OCI-LY3 (cell line): ENCODE measurements around the gene NPFFR1.

ENCODE experiments used
- H2AFZ ChIP-seq: fragments of 200-600, 300-600 bp; shearing (Covaris generic); 2 replicates; pipeline ENCODE4 v1.6.0; 2014; ENCODE audit warnings: antibody characterized with exemption, low read depth, low read length
- H3K27ac ChIP-seq: fragments of 200-600, 300-600 bp; sonication (generic); 2 replicates; pipeline ENCODE4 v1.5.1; 2014; ENCODE audit warnings: mild to moderate bottlenecking, low read length, moderate library complexity, mixed read lengths
- H3K27me3 ChIP-seq: fragments of 200-600, 300-600 bp; sonication (generic); 2 replicates; pipeline ENCODE4 v1.6.1; 2014; ENCODE audit warnings: low read depth, low read length, mixed read lengths
- H3K36me3 ChIP-seq: fragments of 200-600, 300-600 bp; sonication (generic); replicated peaks from 2 replicates; pipeline ENCODE3; 2014; ENCODE audit warnings: low read depth, low read length, mixed read lengths
- H3K4me1 ChIP-seq: fragments of 300-600, 200-600 bp; sonication (generic); 2 replicates; pipeline ENCODE4 v1.6.1; 2014; ENCODE audit warnings: low read length, mixed read lengths
- H3K4me2 ChIP-seq: fragments of 200-600, 300-600 bp; sonication (generic); 2 replicates; pipeline ENCODE4 v1.6.1; 2014; ENCODE audit warnings: low read length, mixed read lengths
- H3K4me3 ChIP-seq: fragments of 300-600, 200-600 bp; sonication (generic); 2 replicates; pipeline ENCODE4 v1.5.1; 2014; ENCODE audit warnings: antibody characterized with exemption, mild to moderate bottlenecking, low read length, moderate library complexity
- H3K79me2 ChIP-seq: fragments of 300-600, 200-600 bp; shearing (Covaris generic); 2 replicates; pipeline ENCODE4 v1.6.1; 2014; ENCODE audit warnings: mild to moderate bottlenecking, low read length, mixed read lengths
- H3K9ac ChIP-seq: fragments of 300-600, 200-600 bp; shearing (Covaris generic); 2 replicates; pipeline ENCODE4 v1.6.0; 2014; ENCODE audit warnings: mild to moderate bottlenecking, low read length, moderate library complexity
- H3K9me3 ChIP-seq: fragments of 200-600, 300-600 bp; shearing (Covaris generic); 2 replicates; pipeline ENCODE4 v1.6.1; 2014; ENCODE audit warnings: low read length, mixed read lengths; ENCODE audit not compliant: insufficient read depth
- H4K20me1 ChIP-seq: fragments of 200-600, 300-600 bp; sonication (generic); 2 replicates; pipeline ENCODE4 v1.6.1; 2016; ENCODE audit warnings: low read length, mixed read lengths; ENCODE audit not compliant: insufficient read depth
- CTCF ChIP-seq: fragments of 200-600, 300-600 bp; sonication (generic); IDR thresholded peaks from 2 replicates; pipeline ENCODE4 v1.5.1; 2014; ENCODE audit warnings: antibody characterized with exemption, low read length, low read depth
- EZH2phosphoT487 ChIP-seq: fragments of 200-600 bp; shearing (Covaris generic); IDR thresholded peaks from 2 replicates; pipeline ENCODE4 v1.6.1; 2018; ENCODE audit warnings: antibody characterized with exemption, mixed run types, low read depth

The NPFFR1 gene

GRCh38 chr10:70221030-70221429 is 62.8 kb downstream of the NPFFR1 start:
- peaks cover 18% of the 10 kb centered on the region for H3K36me3 ChIP-seq
- no peaks in the 10 kb centered on the region for H3K9me3 ChIP-seq
- peak overlapping the region; percentile 8 for H3K4me3 ChIP-seq
- H3K27ac ChIP-seq: peak overlapping the region; percentile 53
- TF ChIP-seq CTCF (no peak), EZH2phosphoT487 (no peak)
- H3K27me3 ChIP-seq: no peaks in the 10 kb centered on the region
- peaks cover 56% of the 10 kb centered on the region for H3K79me2 ChIP-seq
- no peak overlapping the region for H2AFZ ChIP-seq
- no peaks in the 10 kb centered on the region for H4K20me1 ChIP-seq
- peaks cover 33% of the 10 kb centered on the region for H3K4me1 ChIP-seq
- H3K9ac ChIP-seq: no peak overlapping the region
- peak overlapping the region; percentile 50 for H3K4me2 ChIP-seq

DNA sequence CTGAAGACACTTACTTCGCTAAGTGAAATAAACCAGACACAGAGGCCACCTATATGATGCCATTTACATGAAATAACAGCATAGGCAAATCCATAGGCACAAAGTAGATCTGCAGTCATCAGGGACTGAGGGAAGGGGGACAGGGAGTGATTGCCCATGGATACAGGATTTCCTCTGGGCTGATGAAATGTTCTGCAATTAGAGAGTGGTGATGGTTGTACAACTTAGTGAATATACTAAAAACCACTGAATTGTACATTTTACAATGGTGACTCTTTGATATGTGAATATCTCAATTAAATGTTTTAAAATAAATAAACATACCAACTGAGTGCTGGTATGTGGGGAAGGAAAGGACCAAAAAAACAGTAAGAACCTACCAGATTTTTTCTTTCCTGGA is 70.9 kb downstream of the NPFFR1 start:
- Histone ChIP-seq H3K4me3 (no peak overlapping the region), H3K27ac (no peak overlapping the region), H3K27me3 (no peaks in the 10 kb centered on the region), H3K36me3 (peaks cover 43% of the 10 kb centered on the region), H2AFZ (no peak overlapping the region), H3K9me3 (no peaks in the 10 kb centered on the region), H3K4me2 (no peak overlapping the region), H3K4me1 (no peaks in the 10 kb centered on the region), H3K9ac (no peak overlapping the region), H3K79me2 (0 out of 2 replicates have a peak, but pooled peaks cover 2% of the 10 kb centered on the region), H4K20me1 (no peaks in the 10 kb centered on the region)
- no peak for TF ChIP-seq CTCF
- TF ChIP-seq EZH2phosphoT487: no peak

DNA sequence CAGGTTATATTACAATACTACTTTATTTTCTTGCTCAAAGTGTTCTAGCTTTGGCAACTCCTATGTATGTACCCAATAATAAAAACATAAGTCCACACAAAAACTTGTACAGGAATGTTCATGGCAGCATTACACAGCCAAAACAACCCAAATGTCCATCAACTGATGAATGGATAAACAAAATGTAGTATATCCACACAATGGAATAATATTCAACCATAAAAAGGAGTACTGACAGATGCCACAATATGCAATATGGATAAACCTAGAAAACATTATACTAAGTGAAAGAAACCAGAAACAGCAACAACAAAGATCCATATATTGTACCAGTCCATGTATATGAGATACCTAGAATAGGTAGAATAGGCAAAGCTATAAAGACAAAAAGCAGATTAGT is 71.5 kb downstream of the NPFFR1 start:
- 0 out of 2 replicates have a peak, but pooled peaks cover 2% of the 10 kb centered on the region for H3K79me2 ChIP-seq
- no peaks in the 10 kb centered on the region for H3K4me1 ChIP-seq
- no peak for TF ChIP-seq CTCF
- TF ChIP-seq EZH2phosphoT487: no peak
- no peak overlapping the region for H2AFZ ChIP-seq
- peaks cover 38% of the 10 kb centered on the region for H3K36me3 ChIP-seq
- H4K20me1 ChIP-seq: no peaks in the 10 kb centered on the region
- H3K9me3 ChIP-seq: no peaks in the 10 kb centered on the region
- H3K4me3 ChIP-seq: no peak overlapping the region
- H3K9ac ChIP-seq: no peak overlapping the region
- H3K27ac ChIP-seq: no peak overlapping the region
- no peaks in the 10 kb centered on the region for H3K27me3 ChIP-seq
- no peak overlapping the region for H3K4me2 ChIP-seq

GRCh38 chr10:70206762-70207161 is 77.0 kb downstream of the NPFFR1 start:
- no peaks in the 10 kb centered on the region for H3K9me3 ChIP-seq
- H3K36me3 ChIP-seq: peaks cover 26% of the 10 kb centered on the region
- H3K4me3 ChIP-seq: no peak overlapping the region
- H2AFZ ChIP-seq: no peak overlapping the region
- H3K4me1 ChIP-seq: no peaks in the 10 kb centered on the region
- TF ChIP-seq CTCF (no peak), EZH2phosphoT487 (no peak)
- no peak overlapping the region for H3K27ac ChIP-seq
- H3K4me2 ChIP-seq: no peak overlapping the region
- H3K27me3 ChIP-seq: no peaks in the 10 kb centered on the region
- H3K9ac ChIP-seq: no peak overlapping the region
- H3K79me2 ChIP-seq: no peaks in the 10 kb centered on the region
- no peaks in the 10 kb centered on the region for H4K20me1 ChIP-seq
